Measurements from ENCODE around the gene PCF11. TPM values are rescaled to one million over a fixed set of nuclear protein-coding genes. Genes with fewer than 3 reads are reported as not detected.

The PCF11 gene
- total and polyA plus RNA-seq, 2 experiments from 2014 or later = 15.2 to 60.4 TPM

DNA sequence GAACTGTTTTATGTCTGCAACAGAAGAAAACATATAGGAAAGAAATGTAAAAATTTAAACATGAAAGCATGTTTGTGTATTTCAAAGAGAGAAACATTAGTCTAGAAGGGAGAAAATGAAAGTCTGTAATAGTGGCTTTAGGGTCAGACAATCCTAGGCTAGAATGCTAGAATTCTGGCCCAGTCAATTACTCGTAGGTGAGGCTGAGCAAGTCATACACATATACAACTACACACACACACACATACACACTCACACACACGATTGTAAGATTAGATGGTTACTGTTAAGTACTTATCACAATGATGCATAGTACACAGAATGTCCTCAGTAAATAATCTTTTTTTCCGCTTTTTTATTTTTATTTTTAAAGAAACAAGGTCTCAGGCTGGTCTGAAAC, 37.7 kb upstream of the PCF11 start:
- Histone ChIP-seq H3K27me3 (no peaks in the 10 kb centered on the region), H3K4me2 (no peak overlapping the region), H3K79me2 (no peaks in the 10 kb centered on the region), H3K4me3 (no peak overlapping the region), H3K27ac (no peak overlapping the region), H4K20me1 (ENCODE audit: insufficient read depth, poor library complexity, severe bottlenecking) (no peaks in the 10 kb centered on the region), H3K9me2 (replicated peaks; ENCODE audit: insufficient read depth) (no peaks in the 10 kb centered on the region), H3K36me3 (replicated peaks; ENCODE audit: insufficient read depth, low read depth) (no peaks in the 10 kb centered on the region), H3K9me3 (ENCODE audit: low read depth) (no peaks in the 10 kb centered on the region), H2AFZ (no peak overlapping the region), H3K4me1 (ENCODE audit: insufficient read depth) (peaks cover 14% of the 10 kb centered on the region)
- 63% methylated on average over 3 of the region's 3 CpGs for WGBS (ENCODE audit: low lambda C conversion rate, missing lambda C conversion rate)
- no peak for DNase-seq (ENCODE audit: low spot score)
- TF ChIP-seq EZH2phosphoT487 (IDR thresholded peaks at IDR 0.05; ENCODE audit: low read depth, severe bottlenecking, unreplicated experiment) = no peak
- TF ChIP-seq, protein P1, sequence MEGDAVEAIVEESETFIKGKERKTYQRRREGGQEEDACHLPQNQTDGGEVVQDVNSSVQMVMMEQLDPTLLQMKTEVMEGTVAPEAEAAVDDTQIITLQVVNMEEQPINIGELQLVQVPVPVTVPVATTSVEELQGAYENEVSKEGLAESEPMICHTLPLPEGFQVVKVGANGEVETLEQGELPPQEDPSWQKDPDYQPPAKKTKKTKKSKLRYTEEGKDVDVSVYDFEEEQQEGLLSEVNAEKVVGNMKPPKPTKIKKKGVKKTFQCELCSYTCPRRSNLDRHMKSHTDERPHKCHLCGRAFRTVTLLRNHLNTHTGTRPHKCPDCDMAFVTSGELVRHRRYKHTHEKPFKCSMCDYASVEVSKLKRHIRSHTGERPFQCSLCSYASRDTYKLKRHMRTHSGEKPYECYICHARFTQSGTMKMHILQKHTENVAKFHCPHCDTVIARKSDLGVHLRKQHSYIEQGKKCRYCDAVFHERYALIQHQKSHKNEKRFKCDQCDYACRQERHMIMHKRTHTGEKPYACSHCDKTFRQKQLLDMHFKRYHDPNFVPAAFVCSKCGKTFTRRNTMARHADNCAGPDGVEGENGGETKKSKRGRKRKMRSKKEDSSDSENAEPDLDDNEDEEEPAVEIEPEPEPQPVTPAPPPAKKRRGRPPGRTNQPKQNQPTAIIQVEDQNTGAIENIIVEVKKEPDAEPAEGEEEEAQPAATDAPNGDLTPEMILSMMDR (IDR thresholded peaks at IDR 0.05; ENCODE audit: poor library complexity) = no peak
- TF ChIP-seq EZH2 (IDR thresholded peaks at IDR 0.05; ENCODE audit: borderline replicate concordance) = no peak

DNA sequence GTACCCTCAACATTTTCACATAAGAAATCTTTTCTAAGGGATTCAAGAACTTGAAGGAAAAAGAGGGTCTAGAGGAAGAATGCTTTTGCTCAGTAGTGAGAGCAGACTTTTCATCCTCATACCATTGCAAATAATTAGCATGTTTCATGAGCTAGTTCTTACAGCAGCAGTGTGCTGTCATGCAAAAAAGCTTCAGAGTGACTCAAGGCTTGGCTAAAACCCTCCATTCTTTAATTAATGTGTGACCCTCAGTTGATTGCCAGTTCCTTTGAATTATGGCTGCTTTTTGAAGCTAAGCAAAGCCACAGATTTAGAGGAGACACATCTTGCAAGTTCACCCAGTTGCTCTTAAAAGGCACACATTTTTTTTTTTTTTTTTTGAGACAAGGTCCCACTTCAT, 36.6 kb upstream of the PCF11 start:
- Histone ChIP-seq H3K79me2 (no peaks in the 10 kb centered on the region), H3K36me3 (replicated peaks; ENCODE audit: insufficient read depth, low read depth) (no peaks in the 10 kb centered on the region), H4K20me1 (ENCODE audit: insufficient read depth, poor library complexity, severe bottlenecking) (no peaks in the 10 kb centered on the region), H3K27me3 (no peaks in the 10 kb centered on the region), H3K4me1 (ENCODE audit: insufficient read depth) (peaks cover 9% of the 10 kb centered on the region), H3K4me3 (no peak overlapping the region), H3K27ac (no peak overlapping the region), H2AFZ (no peak overlapping the region), H3K9me3 (ENCODE audit: low read depth) (no peaks in the 10 kb centered on the region), H3K4me2 (no peak overlapping the region), H3K9me2 (replicated peaks; ENCODE audit: insufficient read depth) (no peaks in the 10 kb centered on the region)
- no peak for TF ChIP-seq EZH2phosphoT487 (IDR thresholded peaks at IDR 0.05; ENCODE audit: low read depth, severe bottlenecking, unreplicated experiment)
- no peak for TF ChIP-seq EZH2 (IDR thresholded peaks at IDR 0.05; ENCODE audit: borderline replicate concordance)
- DNase-seq (ENCODE audit: low spot score) = no peak

DNA sequence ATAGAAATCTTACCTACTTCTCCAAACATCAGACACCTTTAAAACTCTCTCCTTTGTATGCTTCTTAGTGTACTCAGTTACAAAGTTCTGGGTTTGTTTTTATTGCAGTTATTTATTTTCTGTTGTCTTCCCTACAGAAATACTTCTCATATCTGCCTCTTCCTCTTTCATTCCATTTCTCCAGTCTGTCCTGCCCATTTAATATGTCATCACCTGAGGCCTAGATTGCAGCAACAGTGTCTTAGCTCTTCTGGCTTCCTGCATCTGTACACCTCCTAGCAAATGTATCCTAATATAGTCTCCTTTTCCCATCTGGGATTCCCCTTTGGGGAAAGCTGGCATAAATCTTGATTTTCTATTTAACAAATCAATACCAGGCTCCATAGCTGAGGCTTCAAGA, 34.9 kb upstream of the PCF11 start:
- Histone ChIP-seq H4K20me1 (ENCODE audit: insufficient read depth, poor library complexity, severe bottlenecking) (no peaks in the 10 kb centered on the region), H3K4me1 (ENCODE audit: insufficient read depth) (peaks cover 6% of the 10 kb centered on the region), H3K4me3 (no peak overlapping the region), H3K36me3 (replicated peaks; ENCODE audit: insufficient read depth, low read depth) (no peaks in the 10 kb centered on the region), H3K9me3 (ENCODE audit: low read depth) (no peaks in the 10 kb centered on the region), H2AFZ (no peak overlapping the region), H3K27ac (no peak overlapping the region), H3K27me3 (no peaks in the 10 kb centered on the region), H3K79me2 (no peaks in the 10 kb centered on the region), H3K9me2 (replicated peaks; ENCODE audit: insufficient read depth) (no peaks in the 10 kb centered on the region), H3K4me2 (no peak overlapping the region)
- TF ChIP-seq, protein P1 (IDR thresholded peaks at IDR 0.05; ENCODE audit: poor library complexity) = no peak
- TF ChIP-seq EZH2 (IDR thresholded peaks at IDR 0.05; ENCODE audit: borderline replicate concordance) (no peak), EZH2phosphoT487 (IDR thresholded peaks at IDR 0.05; ENCODE audit: low read depth, severe bottlenecking, unreplicated experiment) (no peak)
- DNase-seq (ENCODE audit: low spot score) = no peak

DNA sequence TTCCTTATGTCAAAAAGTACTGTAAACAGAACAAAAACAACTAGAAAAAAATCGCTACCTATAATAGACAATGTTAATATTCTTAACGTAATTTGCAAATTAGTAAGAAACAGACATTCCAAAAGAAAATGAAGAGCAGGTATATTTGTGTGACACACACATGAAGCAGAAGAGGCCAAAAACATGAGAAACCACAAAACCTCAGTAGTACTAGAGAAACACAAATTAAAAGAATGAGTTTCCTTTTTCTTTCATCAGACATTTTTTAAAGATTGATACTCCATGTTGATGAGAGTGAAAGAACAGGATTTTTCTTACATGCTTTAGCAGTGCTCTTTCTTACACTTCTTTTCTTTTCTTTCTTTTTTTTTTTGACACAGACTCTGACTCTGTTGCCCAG, 34.2 kb upstream of the PCF11 start:
- no peak overlapping the region for H2AFZ ChIP-seq
- no peak overlapping the region for H3K4me3 ChIP-seq
- DNase-seq (ENCODE audit: low spot score) = no peak
- TF ChIP-seq, protein P1 (IDR thresholded peaks at IDR 0.05; ENCODE audit: poor library complexity) = no peak
- no peak for TF ChIP-seq EZH2 (IDR thresholded peaks at IDR 0.05; ENCODE audit: borderline replicate concordance)
- TF ChIP-seq EZH2phosphoT487 (IDR thresholded peaks at IDR 0.05; ENCODE audit: low read depth, severe bottlenecking, unreplicated experiment) = no peak
- H3K27me3 ChIP-seq = no peaks in the 10 kb centered on the region
- WGBS (ENCODE audit: low lambda C conversion rate, missing lambda C conversion rate) = 91% methylated on average over 2 of the region's 2 CpGs
- no peak overlapping the region for H3K4me2 ChIP-seq
- no peaks in the 10 kb centered on the region for H4K20me1 ChIP-seq (ENCODE audit: insufficient read depth, poor library complexity, severe bottlenecking)
- H3K9me3 ChIP-seq (ENCODE audit: low read depth) = no peaks in the 10 kb centered on the region
- H3K27ac ChIP-seq = no peak overlapping the region
- H3K4me1 ChIP-seq (ENCODE audit: insufficient read depth) = peaks cover 6% of the 10 kb centered on the region
- H3K79me2 ChIP-seq = no peaks in the 10 kb centered on the region
- no peaks in the 10 kb centered on the region for H3K9me2 ChIP-seq (replicated peaks; ENCODE audit: insufficient read depth)
- no peaks in the 10 kb centered on the region for H3K36me3 ChIP-seq (replicated peaks; ENCODE audit: insufficient read depth, low read depth)

Data from hepatocyte (in vitro differentiated cells).